Hepatocyte (in vitro differentiated cells): ENCODE data around the gene FGFR3. TPM values are rescaled to one million over a fixed set of nuclear protein-coding genes. Genes with fewer than 3 reads are reported as not detected.

Source experiments
- DNase-seq: peaks from one replicate; pipeline ENCODE4 v3.0.0-alpha.2; 2016; ENCODE audit warnings: low spot score
- H2AFZ ChIP-seq: fragments of 200-600 bp; sonication (generic); 2 replicates; pipeline ENCODE4 v1.6.0; 2016; ENCODE audit warnings: antibody characterized with exemption, mild to moderate bottlenecking
- H3K27ac ChIP-seq: fragments of 200-600 bp; sonication (generic); 2 replicates; pipeline ENCODE4 v1.5.1; 2016; ENCODE audit warnings: mild to moderate bottlenecking
- H3K27me3 ChIP-seq: fragments of 200-600 bp; sonication (generic); 2 replicates; pipeline ENCODE4 v1.6.1; 2016
- H3K36me3 ChIP-seq: fragments of 200-600 bp; sonication (generic); replicated peaks from 2 replicates; pipeline ENCODE4 v1.5.1; 2016; ENCODE audit warnings: low read depth; ENCODE audit not compliant: insufficient read depth
- H3K4me1 ChIP-seq: fragments of 200-600 bp; sonication (generic); 2 replicates; pipeline ENCODE4 v1.5.1; 2016; ENCODE audit warnings: mild to moderate bottlenecking, moderate library complexity; ENCODE audit not compliant: insufficient read depth
- H3K4me2 ChIP-seq: fragments of 200-600 bp; sonication (generic); 2 replicates; pipeline ENCODE4 v1.6.0; 2016
- H3K4me3 ChIP-seq: fragments of 200-600 bp; sonication (generic); 2 replicates; pipeline ENCODE4 v1.5.1; 2016; ENCODE audit warnings: mild to moderate bottlenecking
- H3K79me2 ChIP-seq: fragments of 200-600 bp; sonication (generic); 2 replicates; pipeline ENCODE4 v1.6.0; 2017; ENCODE audit warnings: mild to moderate bottlenecking
- H3K9me2 ChIP-seq: fragments of 200-600 bp; sonication (generic); replicated peaks from 2 replicates; pipeline ENCODE4 v1.6.0; 2017; ENCODE audit warnings: mild to moderate bottlenecking; ENCODE audit not compliant: insufficient read depth
- H3K9me3 ChIP-seq: fragments of 200-600 bp; sonication (generic); 2 replicates; pipeline ENCODE4 v1.5.1; 2016; ENCODE audit warnings: low read depth, mild to moderate bottlenecking
- H4K20me1 ChIP-seq: fragments of 200-600 bp; sonication (generic); 2 replicates; pipeline ENCODE4 v1.6.0; 2016; ENCODE audit warnings: mild to moderate bottlenecking; ENCODE audit not compliant: insufficient read depth, poor library complexity, severe bottlenecking
- EZH2 ChIP-seq: fragments of 200-600 bp; sonication (generic); IDR thresholded peaks from 2 replicates; pipeline ENCODE4 v1.6.1; 2016; ENCODE audit warnings: antibody characterized with exemption, mild to moderate bottlenecking, borderline replicate concordance
- EZH2phosphoT487 ChIP-seq: fragments of 200-600 bp; sonication (generic); IDR thresholded peaks from one replicate; pipeline ENCODE4 v1.6.1; 2018; ENCODE audit warnings: antibody characterized with exemption, mild to moderate bottlenecking, low read depth, moderate library complexity; ENCODE audit not compliant: unreplicated experiment, severe bottlenecking
- WGBS: methylation state at CpG from one replicate; pipeline ENCODE4 v1.1.6; 2016; ENCODE audit warnings: low lambda C conversion rate; ENCODE audit errors: missing lambda C conversion rate; 5-methylcytosine and 5-hydroxymethylcytosine counted together
- polyA plus RNA-seq: library from polyadenylated mRNA; unstranded; fragments of >200 nt; fragmentation: Nextera tagmentation; extraction: Ambion mirVana; gene quantifications from 2 replicates; pipeline ENCODE4 v1.2.1, GENCODE V29; 2016
- total RNA-seq: library from RNA; depleted of rRNA; stranded (reverse); fragments of >200 nt; gene quantifications from 2 replicates; pipeline ENCODE4 v1.2.3, GENCODE V29; 2014
- TF ChIP-seq, protein P1 (sequence below): fragments of 200-600 bp; sonication (generic); IDR thresholded peaks from 2 replicates; pipeline ENCODE4 v1.5.1; 2016; ENCODE audit warnings: antibody characterized with exemption, mild to moderate bottlenecking; ENCODE audit not compliant: poor library complexity

The FGFR3 gene
- total and polyA plus RNA-seq, 2 experiments from 2014 or later: 82.0 to 99.8 TPM

- H4K20me1 ChIP-seq: no peaks in the 10 kb centered on the region
- peaks cover 15% of the 10 kb centered on the region for H3K79me2 ChIP-seq
- WGBS: 97% methylated on average over 49 of the region's 51 CpGs
- DNase-seq: no peak
- H3K27me3 ChIP-seq: no peaks in the 10 kb centered on the region
- H3K4me2 ChIP-seq: no peak overlapping the region
- H3K36me3 ChIP-seq: no peaks in the 10 kb centered on the region
- no peak for TF ChIP-seq EZH2phosphoT487
- no peak for TF ChIP-seq EZH2
- TF ChIP-seq, protein P1, sequence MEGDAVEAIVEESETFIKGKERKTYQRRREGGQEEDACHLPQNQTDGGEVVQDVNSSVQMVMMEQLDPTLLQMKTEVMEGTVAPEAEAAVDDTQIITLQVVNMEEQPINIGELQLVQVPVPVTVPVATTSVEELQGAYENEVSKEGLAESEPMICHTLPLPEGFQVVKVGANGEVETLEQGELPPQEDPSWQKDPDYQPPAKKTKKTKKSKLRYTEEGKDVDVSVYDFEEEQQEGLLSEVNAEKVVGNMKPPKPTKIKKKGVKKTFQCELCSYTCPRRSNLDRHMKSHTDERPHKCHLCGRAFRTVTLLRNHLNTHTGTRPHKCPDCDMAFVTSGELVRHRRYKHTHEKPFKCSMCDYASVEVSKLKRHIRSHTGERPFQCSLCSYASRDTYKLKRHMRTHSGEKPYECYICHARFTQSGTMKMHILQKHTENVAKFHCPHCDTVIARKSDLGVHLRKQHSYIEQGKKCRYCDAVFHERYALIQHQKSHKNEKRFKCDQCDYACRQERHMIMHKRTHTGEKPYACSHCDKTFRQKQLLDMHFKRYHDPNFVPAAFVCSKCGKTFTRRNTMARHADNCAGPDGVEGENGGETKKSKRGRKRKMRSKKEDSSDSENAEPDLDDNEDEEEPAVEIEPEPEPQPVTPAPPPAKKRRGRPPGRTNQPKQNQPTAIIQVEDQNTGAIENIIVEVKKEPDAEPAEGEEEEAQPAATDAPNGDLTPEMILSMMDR: no peak
- no peaks in the 10 kb centered on the region for H3K9me3 ChIP-seq
- H3K4me1 ChIP-seq: peaks cover 20% of the 10 kb centered on the region
- H3K9me2 ChIP-seq: no peaks in the 10 kb centered on the region
- no peak overlapping the region for H2AFZ ChIP-seq
- H3K27ac ChIP-seq: no peak overlapping the region
- H3K4me3 ChIP-seq: no peak overlapping the region
These were observed 10.7 kb downstream of the FGFR3 start for GRCh38 chr4:1803523-1804423.

- no peak overlapping the region for H2AFZ ChIP-seq
- TF ChIP-seq, protein P1: no peak
- TF ChIP-seq EZH2: no peak
- TF ChIP-seq EZH2phosphoT487: no peak
These were observed 11.8 kb downstream of the FGFR3 start for GRCh38 chr4:1804638-1805492.

GRCh38 chr4:1805493-1806222 is 12.6 kb downstream of the FGFR3 start:
- Histone ChIP-seq H3K4me2 (no peak overlapping the region), H3K9me2 (no peaks in the 10 kb centered on the region), H3K4me1 (peaks cover 15% of the 10 kb centered on the region), H3K36me3 (no peaks in the 10 kb centered on the region), H3K27me3 (no peaks in the 10 kb centered on the region), H3K9me3 (no peaks in the 10 kb centered on the region), H2AFZ (no peak overlapping the region), H4K20me1 (no peaks in the 10 kb centered on the region), H3K4me3 (no peak overlapping the region), H3K79me2 (no peaks in the 10 kb centered on the region), H3K27ac (no peak overlapping the region)
- 93% methylated on average over 42 of the region's 47 CpGs for WGBS
- DNase-seq: no peak
- TF ChIP-seq, protein P1: no peak
- TF ChIP-seq EZH2 (no peak), EZH2phosphoT487 (no peak)

More at GRCh38 chr4:1804638-1805492, 11.8 kb downstream of the FGFR3 start:
- H3K79me2 ChIP-seq: peaks cover 4% of the 10 kb centered on the region
- no peaks in the 10 kb centered on the region for H3K9me3 ChIP-seq
- H4K20me1 ChIP-seq: no peaks in the 10 kb centered on the region
- no peaks in the 10 kb centered on the region for H3K27me3 ChIP-seq
- no peak overlapping the region for H3K27ac ChIP-seq
- DNase-seq: no peak
- 95% methylated on average over 30 of the region's 37 CpGs for WGBS
- H3K4me2 ChIP-seq: no peak overlapping the region
- no peaks in the 10 kb centered on the region for H3K9me2 ChIP-seq
- H3K4me1 ChIP-seq: peaks cover 15% of the 10 kb centered on the region
- no peaks in the 10 kb centered on the region for H3K36me3 ChIP-seq
- no peak overlapping the region for H3K4me3 ChIP-seq
